GM11168 (cell line): ENCODE results near the gene AKAP9.
"Not testable (repeated sequence)": the region's sequence is repeated elsewhere in the genome, so short reads cannot be mapped to it uniquely, and the experiment has no call there.

Source experiments
- in situ Hi-C: fragments of 300-500 bp; cut with MboI; formaldehyde crosslinking; loops from one replicate; pipeline ENCODE4 v1.12.0; 2022; ENCODE audit warnings: low sequenced_read_pairs; ENCODE audit not compliant: unreplicated experiment

The AKAP9 gene

GRCh38 chr7:91940572-91941341 lies at the start of gene AKAP9:
Gene AKAP9 (plus strand): TSS chr7:91940862. CDS start chr7:91941100, 238 bp downstream.
- in situ Hi-C loops, result loop anchor here (5.0 kb wide), 1 partner anchor 52 kb away; no protein-coding TSS in a partner anchor

- in situ Hi-C loops, result no loop called here
Observed at GRCh38 chr7:91892099-91892705, 48.5 kb upstream of the AKAP9 start.

- in situ Hi-C loops, result no loop called here
Observed at GRCh38 chr7:91892821-91893340, 47.8 kb upstream of the AKAP9 start.

- in situ Hi-C loops, result not testable (repeated sequence)
Observed at GRCh38 chr7:91893699-91894098, 47.0 kb upstream of the AKAP9 start.

GRCh38 chr7:91894781-91895480 lies 45.7 kb upstream of the AKAP9 start:
- in situ Hi-C loops, result no loop called here

- in situ Hi-C loops, result no loop called here
Observed at GRCh38 chr7:91898240-91898992, 42.2 kb upstream of the AKAP9 start.

- in situ Hi-C loops, result no loop called here
Observed at GRCh38 chr7:91899563-91899962, 41.1 kb upstream of the AKAP9 start.

- in situ Hi-C loops, result no loop called here
Observed at GRCh38 chr7:91910171-91910570, 30.5 kb upstream of the AKAP9 start.

GRCh38 chr7:91911121-91911520 lies 29.5 kb upstream of the AKAP9 start:
- in situ Hi-C loops, result no loop called here

GRCh38 chr7:91912494-91912893 lies 28.2 kb upstream of the AKAP9 start:
- in situ Hi-C loops, result no loop called here

- in situ Hi-C loops, result no loop called here
Observed at GRCh38 chr7:91913612-91914011, 27.1 kb upstream of the AKAP9 start.

GRCh38 chr7:91915401-91916050 lies 25.1 kb upstream of the AKAP9 start:
- in situ Hi-C loops, result no loop called here

- in situ Hi-C loops, result no loop called here
Observed at GRCh38 chr7:91916051-91916440, 24.6 kb upstream of the AKAP9 start.

GRCh38 chr7:91918356-91918755 lies 22.3 kb upstream of the AKAP9 start:
- in situ Hi-C loops, result no loop called here

- in situ Hi-C loops, result no loop called here
Observed at GRCh38 chr7:91922857-91923256, 17.8 kb upstream of the AKAP9 start.

GRCh38 chr7:91927912-91928311 lies 12.8 kb upstream of the AKAP9 start:
- in situ Hi-C loops, result no loop called here

- in situ Hi-C loops, result no loop called here
Observed at GRCh38 chr7:91929463-91929862, 11.2 kb upstream of the AKAP9 start.

- in situ Hi-C loops, result loop anchor here (5.0 kb wide), 1 partner anchor 52 kb away; no protein-coding TSS in a partner anchor
Observed at GRCh38 chr7:91940171-91940570, 491 bp upstream of the AKAP9 start.

GRCh38 chr7:91941450-91941849 lies 788 bp downstream of the AKAP9 start:
- in situ Hi-C loops, result loop anchor here (5.0 kb wide), 1 partner anchor 51 kb away; no protein-coding TSS in a partner anchor

- in situ Hi-C loops, result loop anchor here (5.0 kb wide), 1 partner anchor 50 kb away; no protein-coding TSS in a partner anchor
Observed at GRCh38 chr7:91942312-91942711, 1.6 kb downstream of the AKAP9 start.
